ENCODE measurements around the gene FAM186B. TPM values are rescaled to one million over a fixed set of nuclear protein-coding genes. Genes with fewer than 3 reads are reported as not detected.

FAM186B gene
- total RNA-seq, 1 experiment from 2014 or later, result 0.42 TPM

DNA sequence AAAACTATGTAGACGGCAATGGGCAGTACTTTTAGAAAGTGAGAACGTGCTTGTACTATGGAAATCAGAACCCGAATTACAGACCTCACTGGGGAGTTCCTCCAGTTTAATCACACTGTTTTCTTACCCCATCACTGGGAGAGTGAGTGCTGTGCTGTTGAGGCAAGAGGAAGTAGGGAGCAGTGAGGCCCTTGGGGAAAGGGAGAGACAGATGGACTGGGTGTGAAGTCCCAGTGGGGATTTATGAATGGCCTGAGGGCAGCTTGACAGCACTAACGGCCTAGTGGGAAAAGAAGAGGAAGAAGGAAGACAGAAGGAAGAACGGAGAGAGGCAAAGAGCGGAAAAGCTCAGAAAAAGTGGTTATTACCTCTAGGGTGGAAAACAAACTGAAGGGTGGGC, 43.2 kb downstream of the FAM186B start:
- POLR2A ChIA-PET, result no interaction called here
- no peak overlapping the region for H3K27ac ChIP-seq (ENCODE audit: low read depth, low read length)
- intact Hi-C loops (cut with micrococcal nuclease), result no loop called here
- H2AFZ ChIP-seq (ENCODE audit: low read depth, low read length, poor library complexity, severe bottlenecking), result no peak overlapping the region
- H3K27me3 ChIP-seq (ENCODE audit: insufficient read depth, low read length), result no peaks in the 10 kb centered on the region
- RAD21 ChIA-PET (ENCODE audit: low non-redundant PET in 1 of 2, low total read pairs in 2 of 2, uncharacterized antibody in 2 of 2, unreplicated experiment in 2 of 2), result no interaction called here
- TF ChIP-seq CEBPB (IDR thresholded peaks at IDR 0.05; ENCODE audit: low read depth) (no peak), ELF1 (IDR thresholded peaks at IDR 0.05; ENCODE audit: borderline replicate concordance, low read depth) (no peak), FOSL1 (IDR thresholded peaks at IDR 0.05; ENCODE audit: low read depth) (no peak), SIN3A (IDR thresholded peaks at IDR 0.05; ENCODE audit: low read depth) (no peak), ZFX (IDR thresholded peaks at IDR 0.05) (no peak), RAD21 (IDR thresholded peaks at IDR 0.05; ENCODE audit: low read depth) (no peak), YY1 (IDR thresholded peaks at IDR 0.05; ENCODE audit: extremely low read depth, insufficient replicate concordance, low read depth, low read length) (no peak), TCF7L2 (IDR thresholded peaks at IDR 0.05; ENCODE audit: borderline replicate concordance, extremely low read depth, insufficient read depth, insufficient read length) (no peak), ZNF274 (IDR thresholded peaks at IDR 0.05; ENCODE audit: low read depth, low read length) (no peak), POLR2AphosphoS5 (IDR thresholded peaks at IDR 0.05; ENCODE audit: low read depth, low read length) (no peak), SP1 (IDR thresholded peaks at IDR 0.05; ENCODE audit: low read depth) (no peak), POLR2A (IDR thresholded peaks at IDR 0.05; ENCODE audit: borderline replicate concordance, extremely low read depth, insufficient read depth, insufficient read length) (no peak), SRF (IDR thresholded peaks at IDR 0.05; ENCODE audit: low read depth) (no peak), JUND (IDR thresholded peaks at IDR 0.05) (no peak), EGR1 (IDR thresholded peaks at IDR 0.05; ENCODE audit: low read depth) (no peak), CBX3 (IDR thresholded peaks at IDR 0.05; ENCODE audit: low read depth) (no peak)
- TF ChIP-seq, protein P1, sequence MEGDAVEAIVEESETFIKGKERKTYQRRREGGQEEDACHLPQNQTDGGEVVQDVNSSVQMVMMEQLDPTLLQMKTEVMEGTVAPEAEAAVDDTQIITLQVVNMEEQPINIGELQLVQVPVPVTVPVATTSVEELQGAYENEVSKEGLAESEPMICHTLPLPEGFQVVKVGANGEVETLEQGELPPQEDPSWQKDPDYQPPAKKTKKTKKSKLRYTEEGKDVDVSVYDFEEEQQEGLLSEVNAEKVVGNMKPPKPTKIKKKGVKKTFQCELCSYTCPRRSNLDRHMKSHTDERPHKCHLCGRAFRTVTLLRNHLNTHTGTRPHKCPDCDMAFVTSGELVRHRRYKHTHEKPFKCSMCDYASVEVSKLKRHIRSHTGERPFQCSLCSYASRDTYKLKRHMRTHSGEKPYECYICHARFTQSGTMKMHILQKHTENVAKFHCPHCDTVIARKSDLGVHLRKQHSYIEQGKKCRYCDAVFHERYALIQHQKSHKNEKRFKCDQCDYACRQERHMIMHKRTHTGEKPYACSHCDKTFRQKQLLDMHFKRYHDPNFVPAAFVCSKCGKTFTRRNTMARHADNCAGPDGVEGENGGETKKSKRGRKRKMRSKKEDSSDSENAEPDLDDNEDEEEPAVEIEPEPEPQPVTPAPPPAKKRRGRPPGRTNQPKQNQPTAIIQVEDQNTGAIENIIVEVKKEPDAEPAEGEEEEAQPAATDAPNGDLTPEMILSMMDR (IDR thresholded peaks at IDR 0.05 in 2 of 3, conservative IDR thresholded peaks at IDR 0.05 in 1 of 3; ENCODE audit: borderline replicate concordance in 1 of 3, insufficient read depth in 1 of 3, low read depth in 2 of 3, low read length in 2 of 3), result no peak
- TF ChIP-seq, protein P2, sequence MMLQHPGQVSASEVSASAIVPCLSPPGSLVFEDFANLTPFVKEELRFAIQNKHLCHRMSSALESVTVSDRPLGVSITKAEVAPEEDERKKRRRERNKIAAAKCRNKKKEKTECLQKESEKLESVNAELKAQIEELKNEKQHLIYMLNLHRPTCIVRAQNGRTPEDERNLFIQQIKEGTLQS (IDR thresholded peaks at IDR 0.05), result no peak
- TF ChIP-seq, protein P3, sequence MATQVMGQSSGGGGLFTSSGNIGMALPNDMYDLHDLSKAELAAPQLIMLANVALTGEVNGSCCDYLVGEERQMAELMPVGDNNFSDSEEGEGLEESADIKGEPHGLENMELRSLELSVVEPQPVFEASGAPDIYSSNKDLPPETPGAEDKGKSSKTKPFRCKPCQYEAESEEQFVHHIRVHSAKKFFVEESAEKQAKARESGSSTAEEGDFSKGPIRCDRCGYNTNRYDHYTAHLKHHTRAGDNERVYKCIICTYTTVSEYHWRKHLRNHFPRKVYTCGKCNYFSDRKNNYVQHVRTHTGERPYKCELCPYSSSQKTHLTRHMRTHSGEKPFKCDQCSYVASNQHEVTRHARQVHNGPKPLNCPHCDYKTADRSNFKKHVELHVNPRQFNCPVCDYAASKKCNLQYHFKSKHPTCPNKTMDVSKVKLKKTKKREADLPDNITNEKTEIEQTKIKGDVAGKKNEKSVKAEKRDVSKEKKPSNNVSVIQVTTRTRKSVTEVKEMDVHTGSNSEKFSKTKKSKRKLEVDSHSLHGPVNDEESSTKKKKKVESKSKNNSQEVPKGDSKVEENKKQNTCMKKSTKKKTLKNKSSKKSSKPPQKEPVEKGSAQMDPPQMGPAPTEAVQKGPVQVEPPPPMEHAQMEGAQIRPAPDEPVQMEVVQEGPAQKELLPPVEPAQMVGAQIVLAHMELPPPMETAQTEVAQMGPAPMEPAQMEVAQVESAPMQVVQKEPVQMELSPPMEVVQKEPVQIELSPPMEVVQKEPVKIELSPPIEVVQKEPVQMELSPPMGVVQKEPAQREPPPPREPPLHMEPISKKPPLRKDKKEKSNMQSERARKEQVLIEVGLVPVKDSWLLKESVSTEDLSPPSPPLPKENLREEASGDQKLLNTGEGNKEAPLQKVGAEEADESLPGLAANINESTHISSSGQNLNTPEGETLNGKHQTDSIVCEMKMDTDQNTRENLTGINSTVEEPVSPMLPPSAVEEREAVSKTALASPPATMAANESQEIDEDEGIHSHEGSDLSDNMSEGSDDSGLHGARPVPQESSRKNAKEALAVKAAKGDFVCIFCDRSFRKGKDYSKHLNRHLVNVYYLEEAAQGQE (IDR thresholded peaks at IDR 0.05; ENCODE audit: low read depth), result no peak
- H3K9ac ChIP-seq (ENCODE audit: low read length), result no peak overlapping the region
- DNase-seq (ENCODE audit: low read depth, low spot score), result no peak
- H3K9me3 ChIP-seq (ENCODE audit: control insufficient read depth in 1 of 2, insufficient read depth in 1 of 2, low read depth in 1 of 2, low read length in 2 of 2), result no peaks in the 10 kb centered on the region
- H4K20me1 ChIP-seq (ENCODE audit: insufficient read depth), result no peaks in the 10 kb centered on the region
- peaks cover 25% of the 10 kb centered on the region for H3K79me2 ChIP-seq (ENCODE audit: insufficient read depth, low read length)
- peaks cover 5 to 9% of the 10 kb centered on the region in 2 experiments; a peak in 3 of 4 replicates for H3K4me1 ChIP-seq (ENCODE audit: control insufficient read depth in 1 of 2, insufficient read depth in 2 of 2, low read length in 2 of 2)
- H3K9me2 ChIP-seq (ENCODE audit: insufficient read depth), result no peaks in the 10 kb centered on the region
- ATAC-seq, result no peak
- CTCF ChIA-PET, result no interaction called here
- BruUV-seq (replicated peaks), result no TSS peak
- no peak overlapping the region for H3K4me3 ChIP-seq (replicated peaks in 1 of 2; ENCODE audit: low read depth in 1 of 2, low read length in 2 of 2)
- H3K36me3 ChIP-seq (ENCODE audit: control insufficient read depth in 1 of 2, insufficient read depth in 2 of 2, low read length in 2 of 2), result peaks cover 18 to 63% of the 10 kb centered on the region in 2 experiments
- no peak overlapping the region for H3K4me2 ChIP-seq (ENCODE audit: low read length)
